Stimulated activated naive CD8-positive, alpha-beta T cell treated with anti-CD3 and anti-CD28 coated beads, Interleukin-15, Interleukin-2, amounts not matched to agents 100 ng/mL and 50 ng/mL, for 24 hours (primary cell): Measurements from ENCODE around the gene NAT16.

ENCODE experiments used
- H3K27ac Mint-ChIP-seq: one replicate; pipeline ENCODE4 v1.8.0; 2021; ENCODE audit warnings: mild to moderate bottlenecking, mixed read lengths
- H3K27me3 Mint-ChIP-seq: one replicate; pipeline ENCODE4 v1.8.0; 2021; ENCODE audit warnings: mixed read lengths
- H3K36me3 Mint-ChIP-seq: one replicate; pipeline ENCODE4 v1.8.0; 2021; ENCODE audit warnings: low read depth, mixed read lengths
- H3K4me1 Mint-ChIP-seq: one replicate; pipeline ENCODE4 v1.8.0; 2021; ENCODE audit warnings: low read depth, mixed read lengths
- H3K4me3 Mint-ChIP-seq: one replicate; pipeline ENCODE4 v1.8.0; 2021; ENCODE audit warnings: mild to moderate bottlenecking, mixed read lengths
- H3K9me3 Mint-ChIP-seq: one replicate; pipeline ENCODE4 v1.8.0; 2021; ENCODE audit warnings: mixed read lengths

The NAT16 gene

GRCh38 chr7:101186844-101187428 lies 6.8 kb upstream of the NAT16 start:
- H3K9me3 Mint-ChIP-seq = no peaks in the 10 kb centered on the region
- no peaks in the 10 kb centered on the region for H3K4me1 Mint-ChIP-seq
- H3K27ac Mint-ChIP-seq = no peak overlapping the region
- no peak overlapping the region for H3K4me3 Mint-ChIP-seq
- no peaks in the 10 kb centered on the region for H3K36me3 Mint-ChIP-seq
- peaks cover 25% of the 10 kb centered on the region for H3K27me3 Mint-ChIP-seq

- no peaks in the 10 kb centered on the region for H3K4me1 Mint-ChIP-seq
- peaks cover 25% of the 10 kb centered on the region for H3K27me3 Mint-ChIP-seq
- no peak overlapping the region for H3K4me3 Mint-ChIP-seq
- no peaks in the 10 kb centered on the region for H3K9me3 Mint-ChIP-seq
- no peak overlapping the region for H3K27ac Mint-ChIP-seq
- no peaks in the 10 kb centered on the region for H3K36me3 Mint-ChIP-seq
These were observed 6.1 kb upstream of the NAT16 start for GRCh38 chr7:101186194-101186593.

- Mint-ChIP-seq H3K4me1 (peaks cover 5% of the 10 kb centered on the region), H3K4me3 (no peak overlapping the region), H3K36me3 (no peaks in the 10 kb centered on the region), H3K27me3 (peaks cover 33% of the 10 kb centered on the region), H3K27ac (no peak overlapping the region), H3K9me3 (no peaks in the 10 kb centered on the region)
These were observed 5.3 kb upstream of the NAT16 start for GRCh38 chr7:101185258-101185839.

- Mint-ChIP-seq H3K36me3 (no peaks in the 10 kb centered on the region), H3K4me3 (no peak overlapping the region), H3K9me3 (no peaks in the 10 kb centered on the region), H3K27me3 (peaks cover 64% of the 10 kb centered on the region), H3K27ac (no peak overlapping the region), H3K4me1 (peaks cover 9% of the 10 kb centered on the region)
These were observed 380 bp downstream of the NAT16 start for GRCh38 chr7:101179713-101180112.

GRCh38 chr7:101179117-101179516 lies 976 bp downstream of the NAT16 start:
- Mint-ChIP-seq H3K4me1 (peaks cover 13% of the 10 kb centered on the region), H3K27ac (no peak overlapping the region), H3K4me3 (no peak overlapping the region), H3K36me3 (no peaks in the 10 kb centered on the region), H3K9me3 (no peaks in the 10 kb centered on the region), H3K27me3 (peaks cover 67% of the 10 kb centered on the region)

GRCh38 chr7:101177644-101178043 lies 2.4 kb downstream of the NAT16 start:
- peaks cover 28% of the 10 kb centered on the region for H3K4me1 Mint-ChIP-seq
- no peak overlapping the region for H3K27ac Mint-ChIP-seq

GRCh38 chr7:101175664-101176063 lies 4.4 kb downstream of the NAT16 start:
- no peak overlapping the region for H3K4me3 Mint-ChIP-seq
- H3K4me1 Mint-ChIP-seq = peaks cover 41% of the 10 kb centered on the region
- no peaks in the 10 kb centered on the region for H3K36me3 Mint-ChIP-seq
- H3K27ac Mint-ChIP-seq = no peak overlapping the region
- no peaks in the 10 kb centered on the region for H3K9me3 Mint-ChIP-seq
- H3K27me3 Mint-ChIP-seq = peaks cover 78% of the 10 kb centered on the region

More at GRCh38 chr7:101177644-101178043, 2.4 kb downstream of the NAT16 start:
- H3K4me3 Mint-ChIP-seq = no peak overlapping the region
- no peaks in the 10 kb centered on the region for H3K36me3 Mint-ChIP-seq
- H3K9me3 Mint-ChIP-seq = no peaks in the 10 kb centered on the region
- H3K27me3 Mint-ChIP-seq = peaks cover 75% of the 10 kb centered on the region

- Mint-ChIP-seq H3K27me3 (peaks cover 85% of the 10 kb centered on the region), H3K9me3 (no peaks in the 10 kb centered on the region), H3K4me3 (peak overlapping the region; percentile 18), H3K36me3 (no peaks in the 10 kb centered on the region), H3K4me1 (peaks cover 48% of the 10 kb centered on the region), H3K27ac (no peak overlapping the region)
These were observed 5.7 kb downstream of the NAT16 start for GRCh38 chr7:101174322-101174854.

GRCh38 chr7:101173752-101174244 lies 6.3 kb downstream of the NAT16 start:
- H3K9me3 Mint-ChIP-seq = no peaks in the 10 kb centered on the region
- H3K36me3 Mint-ChIP-seq = no peaks in the 10 kb centered on the region
- H3K27ac Mint-ChIP-seq = no peak overlapping the region

GRCh38 chr7:101172854-101173751 lies 7.0 kb downstream of the NAT16 start:
- no peak overlapping the region for H3K4me3 Mint-ChIP-seq
- no peak overlapping the region for H3K27ac Mint-ChIP-seq
- peaks cover 87% of the 10 kb centered on the region for H3K27me3 Mint-ChIP-seq
- no peaks in the 10 kb centered on the region for H3K36me3 Mint-ChIP-seq
- H3K9me3 Mint-ChIP-seq = no peaks in the 10 kb centered on the region
- H3K4me1 Mint-ChIP-seq = peaks cover 56% of the 10 kb centered on the region

More at GRCh38 chr7:101173752-101174244, 6.3 kb downstream of the NAT16 start:
- Mint-ChIP-seq H3K27me3 (peaks cover 86% of the 10 kb centered on the region), H3K4me1 (peaks cover 49% of the 10 kb centered on the region), H3K4me3 (peak overlapping the region; percentile 18)

- Mint-ChIP-seq H3K36me3 (no peaks in the 10 kb centered on the region), H3K4me1 (peaks cover 56% of the 10 kb centered on the region), H3K9me3 (no peaks in the 10 kb centered on the region), H3K27ac (no peak overlapping the region), H3K4me3 (no peak overlapping the region), H3K27me3 (peaks cover 87% of the 10 kb centered on the region)
These were observed 7.9 kb downstream of the NAT16 start for GRCh38 chr7:101172005-101172853.

GRCh38 chr7:101171442-101171837 lies 8.7 kb downstream of the NAT16 start:
- H3K4me1 Mint-ChIP-seq = peaks cover 63% of the 10 kb centered on the region
- H3K9me3 Mint-ChIP-seq = no peaks in the 10 kb centered on the region
- H3K4me3 Mint-ChIP-seq = no peak overlapping the region
- H3K27ac Mint-ChIP-seq = no peak overlapping the region
- no peaks in the 10 kb centered on the region for H3K36me3 Mint-ChIP-seq
- H3K27me3 Mint-ChIP-seq = peaks cover 84% of the 10 kb centered on the region

- Mint-ChIP-seq H3K4me1 (peaks cover 69% of the 10 kb centered on the region), H3K27ac (no peak overlapping the region), H3K9me3 (no peaks in the 10 kb centered on the region), H3K27me3 (peaks cover 84% of the 10 kb centered on the region), H3K4me3 (no peak overlapping the region), H3K36me3 (no peaks in the 10 kb centered on the region)
These were observed 9.3 kb downstream of the NAT16 start for GRCh38 chr7:101170617-101171441.
